NT2/D1 (cell line): ENCODE data around the gene SRP19.
"Not testable (repeated sequence)": the region's sequence is repeated elsewhere in the genome, so short reads cannot be mapped to it uniquely, and the experiment has no call there.

Experiments used
- DNase-seq: peaks from one replicate; pipeline ENCODE4 v3.0.0-alpha.2; 2011; ENCODE audit warnings: low read depth, low spot score
- H3K27me3 ChIP-seq: 2 replicates; pipeline ENCODE4 v1.6.0; 2011; ENCODE audit warnings: mild to moderate bottlenecking; ENCODE audit not compliant: insufficient read length, insufficient read depth
- H3K36me3 ChIP-seq: 2 replicates; pipeline ENCODE4 v1.6.1; 2011; ENCODE audit warnings: mild to moderate bottlenecking, low read length, mixed read lengths; ENCODE audit not compliant: insufficient read depth, insufficient read length
- H3K4me1 ChIP-seq: 2 replicates; pipeline ENCODE4 v1.5.1; 2011; ENCODE audit not compliant: insufficient read depth, insufficient read length
- H3K4me3 ChIP-seq: 2 replicates; pipeline ENCODE4 v1.5.1; 2011; ENCODE audit warnings: low read depth; ENCODE audit not compliant: insufficient read length
- H3K9ac ChIP-seq: 2 replicates; pipeline ENCODE4 v1.6.0; 2011; ENCODE audit warnings: low read depth; ENCODE audit not compliant: insufficient read length
- H3K9me3 ChIP-seq: 2 replicates; pipeline ENCODE4 v1.5.1; 2011; ENCODE audit warnings: mild to moderate bottlenecking, low read length; ENCODE audit not compliant: insufficient read depth
- SUZ12 ChIP-seq: IDR thresholded peaks from 2 replicates; pipeline ENCODE4 v1.6.1; 2011; ENCODE audit not compliant: insufficient read length, insufficient read depth; ENCODE audit errors: extremely low read depth
- YY1 ChIP-seq: IDR thresholded peaks from 2 replicates; pipeline ENCODE4 v1.6.1; 2011; ENCODE audit not compliant: insufficient read length, insufficient read depth
- ZNF274 ChIP-seq: IDR thresholded peaks from 2 replicates; pipeline ENCODE4 v1.6.1; 2011; ENCODE audit warnings: mild to moderate bottlenecking, low read depth, low read length

The SRP19 gene

GRCh38 chr5:112876362-112876761 lies 15.3 kb downstream of the SRP19 start:
- no peak for DNase-seq

GRCh38 chr5:112878101-112878500 lies 17.0 kb downstream of the SRP19 start:
- H3K9ac ChIP-seq: no peak overlapping the region
- no peak for DNase-seq
- H3K9me3 ChIP-seq: no peaks in the 10 kb centered on the region
- no peaks in the 10 kb centered on the region for H3K27me3 ChIP-seq
- peaks cover 43% of the 10 kb centered on the region for H3K36me3 ChIP-seq
- no peaks in the 10 kb centered on the region for H3K4me1 ChIP-seq
- TF ChIP-seq ZNF274 (no peak), SUZ12 (no peak), YY1 (no peak)
- no peak overlapping the region for H3K4me3 ChIP-seq

More at GRCh38 chr5:112876362-112876761, 15.3 kb downstream of the SRP19 start:
- H3K9ac ChIP-seq: no peak overlapping the region
- TF ChIP-seq SUZ12: no peak
- no peak for TF ChIP-seq YY1
- no peak for TF ChIP-seq ZNF274
- no peaks in the 10 kb centered on the region for H3K27me3 ChIP-seq
- no peak overlapping the region for H3K4me3 ChIP-seq
- no peaks in the 10 kb centered on the region for H3K4me1 ChIP-seq
- H3K9me3 ChIP-seq: no peaks in the 10 kb centered on the region
- H3K36me3 ChIP-seq: peaks cover 38% of the 10 kb centered on the region

GRCh38 chr5:112878760-112879159 lies 17.7 kb downstream of the SRP19 start:
- no peaks in the 10 kb centered on the region for H3K27me3 ChIP-seq
- no peaks in the 10 kb centered on the region for H3K4me1 ChIP-seq
- no peak for TF ChIP-seq ZNF274
- TF ChIP-seq SUZ12: no peak
- TF ChIP-seq YY1: no peak
- H3K36me3 ChIP-seq: peaks cover 50% of the 10 kb centered on the region
- DNase-seq: no peak
- no peak overlapping the region for H3K4me3 ChIP-seq
- H3K9me3 ChIP-seq: no peaks in the 10 kb centered on the region
- H3K9ac ChIP-seq: no peak overlapping the region

- no peaks in the 10 kb centered on the region for H3K27me3 ChIP-seq
- no peak for TF ChIP-seq ZNF274
- no peak for TF ChIP-seq SUZ12
- TF ChIP-seq YY1: no peak
- H3K9ac ChIP-seq: no peak overlapping the region
- H3K36me3 ChIP-seq: peaks cover 57% of the 10 kb centered on the region
- H3K4me1 ChIP-seq: no peaks in the 10 kb centered on the region
- no peaks in the 10 kb centered on the region for H3K9me3 ChIP-seq
- H3K4me3 ChIP-seq: no peak overlapping the region
- no peak for DNase-seq
These were observed 19.3 kb downstream of the SRP19 start for GRCh38 chr5:112880219-112880964.

GRCh38 chr5:112883192-112883591 lies 22.1 kb downstream of the SRP19 start:
- Histone ChIP-seq H3K4me1 (no peaks in the 10 kb centered on the region), H3K4me3 (no peak overlapping the region), H3K9ac (no peak overlapping the region), H3K27me3 (no peaks in the 10 kb centered on the region), H3K9me3 (no peaks in the 10 kb centered on the region), H3K36me3 (peaks cover 60% of the 10 kb centered on the region)
- TF ChIP-seq SUZ12 (no peak), YY1 (no peak), ZNF274 (no peak)
- DNase-seq: no peak

GRCh38 chr5:112885001-112885400 lies 23.9 kb downstream of the SRP19 start:
- DNase-seq: no peak
- Histone ChIP-seq H3K36me3 (peaks cover 56% of the 10 kb centered on the region), H3K4me3 (no peak overlapping the region)

GRCh38 chr5:112886975-112887374 lies 25.9 kb downstream of the SRP19 start:
- Histone ChIP-seq H3K4me1 (no peaks in the 10 kb centered on the region), H3K27me3 (no peaks in the 10 kb centered on the region), H3K9me3 (no peaks in the 10 kb centered on the region), H3K36me3 (peaks cover 53% of the 10 kb centered on the region), H3K4me3 (no peak overlapping the region), H3K9ac (no peak overlapping the region)
- DNase-seq: no peak
- no peak for TF ChIP-seq SUZ12
- TF ChIP-seq ZNF274: no peak
- TF ChIP-seq YY1: no peak

More at GRCh38 chr5:112885001-112885400, 23.9 kb downstream of the SRP19 start:
- Histone ChIP-seq H3K4me1 (no peaks in the 10 kb centered on the region), H3K9me3 (no peaks in the 10 kb centered on the region), H3K27me3 (no peaks in the 10 kb centered on the region), H3K9ac (no peak overlapping the region)
- no peak for TF ChIP-seq YY1
- no peak for TF ChIP-seq ZNF274
- no peak for TF ChIP-seq SUZ12

- DNase-seq, H3K4me1 ChIP-seq, H3K4me3 ChIP-seq, H3K27me3 ChIP-seq, H3K9me3 ChIP-seq, H3K9ac ChIP-seq: not testable (repeated sequence)
- peaks cover 19% of the 10 kb centered on the region for H3K36me3 ChIP-seq
These were observed 31.0 kb downstream of the SRP19 start for GRCh38 chr5:112892066-112892465.
